ENCODE data around the gene MRPS18B.
A peak's percentile ranks its signal among the peaks of the same experiment; 100 is the strongest.
"Not testable (repeated sequence)": the region's sequence is repeated elsewhere in the genome, so short reads cannot be mapped to it uniquely, and the experiment has no call there.

Gene MRPS18B

DNA sequence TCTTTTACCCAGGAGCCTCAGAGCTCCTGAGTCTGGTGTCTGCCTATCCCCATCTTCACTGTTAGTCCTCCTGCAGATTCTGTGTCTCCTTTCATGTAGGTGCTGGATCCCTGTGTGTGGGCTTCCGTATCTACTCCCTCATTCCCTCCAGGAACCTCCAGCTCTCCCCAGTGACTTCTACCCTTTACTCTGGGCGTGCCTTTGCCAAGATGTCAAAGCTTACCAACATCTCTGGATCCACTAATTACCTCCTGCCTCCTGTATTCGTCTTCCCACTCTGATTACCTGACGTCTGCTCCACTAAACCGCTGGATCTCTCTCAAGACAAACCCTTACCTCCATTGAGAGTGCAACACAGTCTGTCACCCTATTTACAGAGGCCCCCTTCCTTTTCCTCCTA is 27.1 kb downstream of the MRPS18B start:
- no peak for DNase-seq

- DNase-seq: no peak
Observed at GRCh38 chr6:30645989-30646388, 28.3 kb downstream of the MRPS18B start.

GRCh38 chr6:30646450-30647241 is 29.0 kb downstream of the MRPS18B start, which contains the start of gene C6orf136:
Gene C6orf136 (plus strand): TSS chr6:30647133. CDS start chr6:30647232, 99 bp downstream.
- peak; percentile 96 for DNase-seq

DNA sequence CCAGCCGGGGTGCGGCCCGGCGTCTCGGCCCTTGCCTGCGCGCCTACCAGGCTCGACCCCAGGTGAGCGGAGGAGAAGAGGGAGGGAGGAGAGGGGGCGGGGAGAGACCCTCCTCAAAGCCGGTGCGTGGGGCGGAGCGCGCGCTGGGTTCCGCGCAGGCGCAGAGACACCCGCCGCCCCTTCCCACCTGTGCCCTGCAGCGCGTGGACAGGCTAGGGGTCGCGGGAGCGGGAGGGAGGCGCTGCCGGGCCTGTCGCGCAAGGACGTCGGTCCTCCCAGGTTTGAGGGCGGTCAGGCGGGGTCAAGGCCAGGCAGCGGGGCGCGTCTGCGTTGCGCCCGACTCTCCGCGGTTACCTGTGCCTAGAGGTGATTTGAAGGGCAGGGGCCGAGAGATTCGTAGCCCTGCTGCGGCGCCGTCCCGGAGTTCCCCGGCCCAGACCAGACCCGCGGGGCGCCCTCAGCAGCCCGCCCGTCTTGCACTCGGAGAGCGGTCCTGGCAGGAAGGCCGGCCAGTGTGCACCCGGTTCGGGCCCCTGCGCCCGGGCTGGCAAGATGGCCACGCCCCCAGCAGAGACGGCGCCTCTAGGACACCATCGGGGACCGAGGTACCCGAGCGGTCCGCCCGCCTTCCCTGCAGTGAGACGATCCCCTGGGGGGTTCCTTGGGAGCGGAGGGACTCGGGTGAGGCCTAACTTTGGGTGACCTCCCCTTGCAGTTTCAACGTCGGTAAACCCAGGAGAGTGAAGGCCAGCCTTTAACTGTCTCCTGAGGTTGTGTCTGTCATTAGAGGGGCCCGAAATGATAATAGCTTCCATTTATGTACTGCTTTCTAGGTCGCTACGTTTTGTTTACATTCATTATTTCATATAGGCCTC is 29.8 kb downstream of the MRPS18B start:
- peak; percentile 93 for DNase-seq

- DNase-seq: no peak
Observed at GRCh38 chr6:30651143-30651542, 33.5 kb downstream of the MRPS18B start.

- no peak for DNase-seq
Observed at GRCh38 chr6:30654798-30655742, 37.4 kb downstream of the MRPS18B start.

GRCh38 chr6:30655743-30656094 is 38.1 kb downstream of the MRPS18B start:
- no peak for DNase-seq

DNA sequence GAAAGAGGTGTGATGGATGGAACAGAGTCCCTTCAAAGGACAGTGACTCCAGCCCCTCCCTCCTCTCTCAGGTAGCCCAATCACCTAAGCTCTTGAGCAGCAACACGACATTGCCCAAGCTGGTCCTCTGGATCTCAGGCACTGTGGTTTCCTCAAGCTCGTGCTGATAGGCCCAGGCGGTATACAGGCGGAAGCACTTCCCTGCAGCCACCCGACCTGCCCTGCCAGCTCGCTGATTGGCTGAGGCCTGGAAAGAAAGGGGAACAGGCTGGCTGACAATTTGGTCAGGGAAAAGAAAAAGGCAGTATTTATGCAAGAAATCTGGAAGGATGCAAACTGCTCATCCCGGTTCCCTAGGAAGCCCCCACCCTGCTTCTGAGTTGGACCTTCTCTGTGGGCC is 38.9 kb downstream of the MRPS18B start:
- no peak for DNase-seq

GRCh38 chr6:30657454-30657853 is 39.8 kb downstream of the MRPS18B start:
- DNase-seq: no peak

GRCh38 chr6:30657922-30658321 is 40.3 kb downstream of the MRPS18B start:
- not testable (repeated sequence) for DNase-seq

- DNase-seq: no peak
Observed at GRCh38 chr6:30664994-30665767, 47.5 kb downstream of the MRPS18B start.

- not testable (repeated sequence) for DNase-seq
Observed at GRCh38 chr6:30666300-30666699, 48.7 kb downstream of the MRPS18B start.

- DNase-seq: peak; percentile 28
Observed at GRCh38 chr6:30670760-30671527, 53.3 kb downstream of the MRPS18B start.

DNA sequence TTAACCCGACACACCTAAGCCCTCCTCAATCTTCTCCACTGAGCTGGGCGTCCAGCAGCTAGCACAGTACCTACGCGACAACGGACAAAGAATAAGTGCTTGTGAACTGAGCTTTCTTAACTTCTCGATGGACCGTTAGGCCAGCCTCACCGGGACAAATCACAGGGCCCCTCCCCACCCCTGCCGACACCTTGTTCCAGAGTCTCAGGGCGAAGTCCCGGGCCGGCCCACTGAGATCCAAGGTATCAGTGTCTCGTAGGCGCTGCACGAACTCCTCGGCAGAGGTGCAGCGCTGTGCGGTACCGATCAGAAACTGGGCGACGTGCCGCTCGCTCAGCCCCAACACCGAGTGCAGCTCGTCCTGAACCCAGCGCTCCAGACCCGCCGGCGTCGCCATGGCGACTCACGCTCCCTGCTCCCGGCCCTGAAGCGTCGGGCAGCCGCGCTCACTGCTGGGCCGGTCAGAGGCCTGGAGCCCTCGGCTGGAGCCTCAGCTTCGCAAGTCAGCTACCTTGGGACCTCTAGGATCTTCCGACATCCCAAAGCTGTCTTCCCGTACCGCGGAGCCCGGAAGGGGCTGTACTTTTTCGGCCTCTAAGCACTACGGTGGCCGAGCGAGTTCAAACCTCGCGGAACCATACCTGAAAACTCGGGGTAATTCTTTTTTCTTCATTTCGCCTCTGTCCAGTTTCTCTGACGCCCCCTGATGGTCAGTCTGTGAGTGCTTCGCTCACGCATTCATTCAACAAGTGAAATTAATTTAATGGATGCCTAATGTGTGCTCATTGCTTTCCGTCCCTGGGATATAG is 55.0 kb downstream of the MRPS18B start, which contains the start of gene DHX16:
DHX16 (minus strand) TSS at position 562 of the 809 bp plus-strand sequence; CDS start at position 397, 165 bp downstream.
- peak; percentile 99 for DNase-seq
